Fibroblast of villous mesenchyme (primary cell): ENCODE measurements around the gene PRRC2A. TPM values are rescaled to one million over a fixed set of nuclear protein-coding genes. Genes with fewer than 3 reads are reported as not detected.
A peak's percentile ranks its signal among the peaks of the same experiment; 100 is the strongest.

Source experiments
- DNase-seq: peaks from one replicate; pipeline ENCODE4 v3.0.0-alpha.2; 2010; ENCODE audit warnings: low read depth
- H3K4me3 ChIP-seq: 2 replicates; pipeline ENCODE4 v1.5.1; 2011; ENCODE audit warnings: low read depth, mild to moderate bottlenecking, low read length
- CTCF ChIP-seq: IDR thresholded peaks from 2 replicates; pipeline ENCODE4 v1.5.1; 2012; ENCODE audit warnings: low read depth, mild to moderate bottlenecking, low read length; ENCODE audit not compliant: insufficient read depth
- total RNA-seq: library from RNA; depleted of rRNA; stranded (reverse); fragments of >200 nt; gene quantifications from 2 replicates; pipeline ENCODE4 v1.2.3, GENCODE V29; 2012

Gene PRRC2A
- total RNA-seq, 1 donor = 84.2 TPM

- H3K4me3 ChIP-seq = peak overlapping the region; percentile 77
- DNase-seq = peak; percentile 100
- TF ChIP-seq CTCF = no peak
These were observed 520 bp upstream of the PRRC2A start for GRCh38 chr6:31619805-31620585.

GRCh38 chr6:31621320-31621939, 915 bp downstream of the PRRC2A start:
- no peak for DNase-seq
- no peak for TF ChIP-seq CTCF
- H3K4me3 ChIP-seq = peak overlapping the region; percentile 77

GRCh38 chr6:31621991-31622390, 1.5 kb downstream of the PRRC2A start:
- DNase-seq = peak; percentile 46
- peak overlapping the region; percentile 77 for H3K4me3 ChIP-seq
- TF ChIP-seq CTCF = no peak

- no peak for TF ChIP-seq CTCF
- DNase-seq = no peak
- peak overlapping the region; percentile 77 for H3K4me3 ChIP-seq
These were observed 2.2 kb downstream of the PRRC2A start for GRCh38 chr6:31622684-31623091.

- no peak for TF ChIP-seq CTCF
- H3K4me3 ChIP-seq = no peak overlapping the region
- DNase-seq = no peak
These were observed 3.6 kb downstream of the PRRC2A start for GRCh38 chr6:31624070-31624469.

GRCh38 chr6:31626952-31627351, 6.4 kb downstream of the PRRC2A start:
- DNase-seq = no peak
- TF ChIP-seq CTCF = no peak
- no peak overlapping the region for H3K4me3 ChIP-seq
